ENCODE results near the gene HOXC4. TPM values are rescaled to one million over a fixed set of nuclear protein-coding genes. Genes with fewer than 3 reads are reported as not detected.

The HOXC4 gene
- total RNA-seq, 1 donor from 2014 or later: not detected

DNA sequence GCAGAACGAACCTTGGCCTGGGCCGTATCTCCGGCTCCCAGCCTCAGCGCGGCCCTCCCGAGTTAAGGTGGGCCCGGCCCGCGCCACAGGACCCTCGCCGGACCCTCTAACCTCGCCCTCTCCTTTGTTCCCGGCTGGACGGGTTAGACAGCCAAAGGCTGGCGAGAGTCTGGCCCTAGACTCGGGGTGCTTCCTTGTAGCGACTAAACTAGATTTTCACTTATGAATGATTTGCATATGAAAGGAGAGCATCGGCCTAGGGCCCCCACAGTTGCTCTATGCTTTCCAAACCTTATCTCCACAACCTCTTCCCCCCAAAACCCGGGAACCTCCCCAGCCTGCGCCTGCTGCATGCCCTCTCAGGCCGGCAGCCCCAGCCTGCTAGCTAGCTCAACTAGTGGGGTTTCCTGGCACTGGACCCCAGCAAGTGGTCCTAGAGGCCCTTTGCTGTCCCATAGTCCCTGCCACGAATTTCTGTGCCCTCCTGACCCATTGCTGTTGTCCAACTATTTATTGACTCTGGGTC lies 18.8 kb upstream of the HOXC4 start:
- H3K27ac Mint-ChIP-seq (ENCODE audit: unreplicated experiment): no peak overlapping the region
- no peak overlapping the region for H3K4me3 Mint-ChIP-seq (ENCODE audit: unreplicated experiment)
- TF ChIP-seq, protein P1, sequence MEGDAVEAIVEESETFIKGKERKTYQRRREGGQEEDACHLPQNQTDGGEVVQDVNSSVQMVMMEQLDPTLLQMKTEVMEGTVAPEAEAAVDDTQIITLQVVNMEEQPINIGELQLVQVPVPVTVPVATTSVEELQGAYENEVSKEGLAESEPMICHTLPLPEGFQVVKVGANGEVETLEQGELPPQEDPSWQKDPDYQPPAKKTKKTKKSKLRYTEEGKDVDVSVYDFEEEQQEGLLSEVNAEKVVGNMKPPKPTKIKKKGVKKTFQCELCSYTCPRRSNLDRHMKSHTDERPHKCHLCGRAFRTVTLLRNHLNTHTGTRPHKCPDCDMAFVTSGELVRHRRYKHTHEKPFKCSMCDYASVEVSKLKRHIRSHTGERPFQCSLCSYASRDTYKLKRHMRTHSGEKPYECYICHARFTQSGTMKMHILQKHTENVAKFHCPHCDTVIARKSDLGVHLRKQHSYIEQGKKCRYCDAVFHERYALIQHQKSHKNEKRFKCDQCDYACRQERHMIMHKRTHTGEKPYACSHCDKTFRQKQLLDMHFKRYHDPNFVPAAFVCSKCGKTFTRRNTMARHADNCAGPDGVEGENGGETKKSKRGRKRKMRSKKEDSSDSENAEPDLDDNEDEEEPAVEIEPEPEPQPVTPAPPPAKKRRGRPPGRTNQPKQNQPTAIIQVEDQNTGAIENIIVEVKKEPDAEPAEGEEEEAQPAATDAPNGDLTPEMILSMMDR (IDR thresholded peaks at IDR 0.05): no peak
- peaks cover 80% of the 10 kb centered on the region for H3K27me3 Mint-ChIP-seq (ENCODE audit: low read depth)
- H3K9me3 Mint-ChIP-seq (ENCODE audit: low read depth): peaks cover 3% of the 10 kb centered on the region
- peaks cover 5% of the 10 kb centered on the region for H3K36me3 Mint-ChIP-seq (ENCODE audit: low read depth)
- peaks cover 15% of the 10 kb centered on the region for H3K4me1 Mint-ChIP-seq (ENCODE audit: low read depth)
- DNase-seq (ENCODE audit: low spot score): no peak

DNA sequence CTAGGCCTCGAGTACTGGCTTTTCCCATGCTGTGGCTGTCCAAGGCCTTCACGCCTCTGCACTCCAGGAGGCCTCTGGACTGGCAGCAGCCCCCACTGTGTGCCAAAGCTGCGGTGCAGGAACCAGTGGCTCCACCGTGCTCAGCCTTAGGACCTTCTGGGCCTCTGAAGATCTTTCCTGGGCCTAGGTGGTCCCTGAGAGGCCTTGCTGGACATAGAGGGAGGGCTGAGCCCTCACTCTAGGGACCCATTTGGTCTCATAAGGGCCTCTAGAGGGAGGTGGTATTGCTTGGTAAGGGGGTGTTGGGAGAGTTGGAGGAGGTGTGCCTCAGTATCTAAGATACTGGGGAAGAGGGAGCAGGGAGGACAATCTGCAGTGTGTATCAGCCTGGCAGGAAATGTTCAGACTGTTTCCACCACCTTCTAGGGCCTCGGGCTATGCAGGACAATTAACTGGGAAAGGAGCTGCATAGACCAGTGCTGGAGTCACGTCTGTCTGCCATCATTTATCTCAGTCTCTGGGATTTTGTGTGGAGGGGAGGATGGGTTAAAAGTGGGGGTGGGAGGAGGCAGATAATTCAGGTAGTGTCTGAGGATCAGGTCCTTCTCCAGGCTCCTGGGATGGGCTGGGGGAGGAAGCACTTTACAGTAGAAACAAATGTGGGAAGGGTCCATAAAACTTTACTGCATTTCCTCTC lies 17.9 kb upstream of the HOXC4 start:
- Mint-ChIP-seq H3K9me3 (ENCODE audit: low read depth) (peaks cover 3% of the 10 kb centered on the region), H3K4me3 (ENCODE audit: unreplicated experiment) (no peak overlapping the region), H3K27ac (ENCODE audit: unreplicated experiment) (no peak overlapping the region), H3K27me3 (ENCODE audit: low read depth) (peaks cover 82% of the 10 kb centered on the region), H3K4me1 (ENCODE audit: low read depth) (peaks cover 10% of the 10 kb centered on the region), H3K36me3 (ENCODE audit: low read depth) (peaks cover 3% of the 10 kb centered on the region)
- DNase-seq (ENCODE audit: low spot score): no peak
- TF ChIP-seq, protein P1 (IDR thresholded peaks at IDR 0.05): no peak

DNA sequence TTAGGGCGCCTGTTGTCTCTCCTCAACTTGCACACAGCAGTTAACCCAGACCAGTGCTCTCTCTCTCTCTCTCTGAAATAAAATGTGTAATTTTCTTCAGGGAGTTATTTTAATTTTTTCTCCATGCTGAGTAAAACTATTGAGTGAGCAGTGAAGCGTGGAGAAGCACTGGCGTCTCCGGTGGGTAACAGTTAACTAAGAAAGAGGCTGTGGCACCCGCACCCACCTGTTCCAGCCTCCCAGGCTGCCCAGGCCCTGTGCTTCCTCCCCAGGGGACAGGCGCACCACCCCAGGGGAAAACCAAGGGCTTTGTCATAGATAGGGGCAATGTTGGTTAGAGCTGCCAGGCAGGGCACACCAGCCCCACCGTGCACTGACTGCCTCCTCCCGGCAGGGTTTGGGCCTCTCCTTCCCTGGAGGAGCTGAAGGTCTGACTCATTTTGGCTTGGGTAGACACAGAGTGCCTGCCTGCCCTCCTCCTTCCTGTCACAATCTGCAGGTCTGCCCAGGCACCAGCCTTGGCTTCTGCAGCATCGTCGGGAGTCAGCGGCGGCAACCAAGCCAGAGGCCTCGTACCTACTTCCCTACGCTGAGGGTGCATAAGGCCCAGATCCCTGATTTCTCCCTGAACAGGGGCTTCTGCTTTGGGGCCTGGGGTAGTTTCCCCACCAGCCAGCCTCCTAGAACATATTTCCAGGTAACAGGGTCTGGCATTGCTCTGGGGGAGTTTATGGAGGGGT lies 16.8 kb upstream of the HOXC4 start:
- Mint-ChIP-seq H3K36me3 (ENCODE audit: low read depth) (peaks cover 3% of the 10 kb centered on the region), H3K27me3 (ENCODE audit: low read depth) (peaks cover 81% of the 10 kb centered on the region), H3K4me3 (ENCODE audit: unreplicated experiment) (no peak overlapping the region), H3K9me3 (ENCODE audit: low read depth) (peaks cover 3% of the 10 kb centered on the region), H3K4me1 (ENCODE audit: low read depth) (peaks cover 6% of the 10 kb centered on the region), H3K27ac (ENCODE audit: unreplicated experiment) (no peak overlapping the region)
- TF ChIP-seq, protein P1 (IDR thresholded peaks at IDR 0.05): no peak
- DNase-seq (ENCODE audit: low spot score): no peak

DNA sequence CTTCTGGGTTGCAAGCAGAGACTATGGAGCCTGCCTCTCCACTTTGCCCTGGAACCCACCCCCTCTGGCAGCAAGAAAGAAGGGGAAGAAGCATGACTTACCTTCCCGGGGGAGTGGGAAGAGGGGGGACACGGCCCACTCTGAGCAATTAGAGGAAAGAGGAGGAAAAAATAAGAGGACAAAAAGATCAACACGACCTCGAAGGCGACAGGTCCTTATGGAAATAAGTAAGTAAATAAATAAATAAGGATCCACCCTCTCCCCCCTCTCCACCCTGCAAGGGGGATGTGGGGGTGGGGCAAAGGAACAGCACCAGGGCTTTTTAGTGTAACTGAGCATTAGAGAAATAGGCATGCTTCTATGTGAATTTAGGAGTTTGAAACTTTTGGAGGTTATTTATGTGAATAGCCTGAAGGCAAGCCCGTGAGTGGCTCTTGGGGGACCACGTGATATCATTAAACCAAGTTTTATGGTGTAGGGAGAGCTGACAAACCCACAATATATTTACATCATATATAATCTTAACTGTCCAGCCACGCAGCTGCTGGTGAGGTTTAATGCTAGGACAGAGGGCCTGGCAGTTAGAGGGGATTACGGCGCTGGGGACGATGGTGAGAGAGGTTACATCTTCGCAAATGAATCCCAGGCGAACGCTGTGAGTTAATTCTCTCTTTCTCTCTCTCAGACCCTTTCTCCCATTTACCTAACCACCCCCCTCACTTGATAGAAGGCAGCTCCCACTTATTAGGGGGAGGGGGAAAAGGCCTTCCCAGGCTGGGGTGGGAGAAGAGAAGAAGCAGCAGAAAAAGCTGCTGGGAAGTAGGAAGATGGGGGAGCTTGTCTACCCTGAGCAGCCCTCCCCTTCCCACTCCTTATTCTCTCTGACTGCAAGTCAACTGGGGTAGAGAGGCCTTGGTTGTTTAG lies 16.0 kb upstream of the HOXC4 start:
- no peak overlapping the region for H3K27ac Mint-ChIP-seq (ENCODE audit: unreplicated experiment)
- peaks cover 2% of the 10 kb centered on the region for H3K36me3 Mint-ChIP-seq (ENCODE audit: low read depth)
- H3K9me3 Mint-ChIP-seq (ENCODE audit: low read depth): peaks cover 3% of the 10 kb centered on the region
- H3K27me3 Mint-ChIP-seq (ENCODE audit: low read depth): peaks cover 81% of the 10 kb centered on the region
- DNase-seq (ENCODE audit: low spot score): no peak
- H3K4me3 Mint-ChIP-seq (ENCODE audit: unreplicated experiment): no peak overlapping the region
- peaks cover 6% of the 10 kb centered on the region for H3K4me1 Mint-ChIP-seq (ENCODE audit: low read depth)
- TF ChIP-seq, protein P1 (IDR thresholded peaks at IDR 0.05): no peak
